Naive thymus-derived CD8-positive, alpha-beta T cell (primary cell): ENCODE measurements around the gene ARHGEF25. TPM values are rescaled to one million over a fixed set of nuclear protein-coding genes. Genes with fewer than 3 reads are reported as not detected.

Experiments used
- ATAC-seq, 2 donors: fragments of 150-1000 bp; cut with Tn5 transposase in 1 of 2; sonication (Bioruptor Pico), chemical (Tn5 transposase) in 1 of 2; 1 replicate in 1 of 2; 2 replicates in 1 of 2; pipeline ENCODE4 v1.10.0; 2021; ENCODE audit warnings: mild to moderate bottlenecking in 2 of 2, moderate library complexity in 2 of 2
- POLR2A ChIA-PET: fragments of 350-600 bp; sonication (Branson Sonifier 250); formaldehyde crosslinking; loops from one replicate; lab custom pipeline; 2021; ENCODE audit warnings: antibody characterized with exemption; lab: Charles Lee
- DNase-seq, 10 donors: peaks; one replicate each; pipeline versions ENCODE4 v3.0.0 to v3.0.0-alpha.2; 2020 to 2022
- H3K27ac Mint-ChIP-seq, 10 donors: one replicate each; pipeline ENCODE4 v1.8.0; 2020 to 2022; ENCODE audit warnings: mild to moderate bottlenecking in 10 of 10, mixed read lengths in 10 of 10, moderate library complexity in 4 of 10, inconsistent platforms in 1 of 10
- H3K27me3 Mint-ChIP-seq, 5 donors: one replicate each; pipeline ENCODE4 v1.8.0; 2021 to 2022; ENCODE audit warnings: mixed read lengths in 5 of 5
- H3K36me3 Mint-ChIP-seq, 3 donors: one replicate each; pipeline ENCODE4 v1.8.0; 2020 to 2022; ENCODE audit warnings: mixed read lengths in 3 of 3, mild to moderate bottlenecking in 2 of 3, inconsistent platforms in 1 of 3
- H3K4me1 Mint-ChIP-seq, 4 donors: one replicate each; pipeline ENCODE4 v1.8.0; 2021 to 2022; ENCODE audit warnings: mixed read lengths in 4 of 4
- H3K4me3 Mint-ChIP-seq, 10 donors: one replicate each; pipeline ENCODE4 v1.8.0; 2020 to 2022; ENCODE audit warnings: mild to moderate bottlenecking in 10 of 10, mixed read lengths in 10 of 10, moderate library complexity in 6 of 10, inconsistent platforms in 1 of 10
- H3K9me3 Mint-ChIP-seq, 9 donors: one replicate each; pipeline ENCODE4 v1.8.0; 2020 to 2022; ENCODE audit warnings: mixed read lengths in 9 of 9, mild to moderate bottlenecking in 3 of 9, inconsistent platforms in 1 of 9, moderate library complexity in 1 of 9
- polyA plus RNA-seq, 3 donors: library from polyadenylated mRNA; unstranded; fragments of 300-500 nt; fragmentation: Illumina TruSeq; gene quantifications; one replicate each; pipeline ENCODE4 v1.2.3, GENCODE V29; 2021
- total RNA-seq, 8 experiments: library from RNA in 2 of 8; stranded (reverse) in 2 of 8; gene quantifications; one replicate each; pipeline ENCODE4 v1.2.3 and lab custom pipeline; 2021 to 2026

The ARHGEF25 gene
- total and polyA plus RNA-seq, 5 experiments from 2014 or later, result 0.27 to 0.55 TPM; not detected in 3

GRCh38 chr12:57579011-57579410 lies 32.2 kb upstream of the ARHGEF25 start:
- Mint-ChIP-seq H3K9me3 (no peaks in the 10 kb centered on the region), H3K36me3 (peaks cover 0 to 2% (median 0%) of the 10 kb centered on the region in 3 donors), H3K4me1 (peaks cover 3 to 8% (median 5%) of the 10 kb centered on the region in 4 donors), H3K4me3 (no peak overlapping the region), H3K27me3 (peaks cover 0 to 5% (median 0%) of the 10 kb centered on the region in 5 donors), H3K27ac (peak overlapping the region in 1 of 10 donors; percentile 62)
- DNase-seq, result no peak
- POLR2A ChIA-PET, result no interaction called here
- ATAC-seq, result no peak

- H3K36me3 Mint-ChIP-seq, result peaks cover 0 to 2% (median 0%) of the 10 kb centered on the region in 3 donors
- no peak for ATAC-seq
- H3K4me3 Mint-ChIP-seq, result no peak overlapping the region
- DNase-seq, result no peak
- POLR2A ChIA-PET, result interaction anchor here (1.0 kb wide), 1 partner anchor 162 kb away, joined by 3 read pairs; no protein-coding TSS in a partner anchor
- H3K27me3 Mint-ChIP-seq, result peaks cover 0 to 7% (median 0%) of the 10 kb centered on the region in 5 donors
- H3K27ac Mint-ChIP-seq, result no peak overlapping the region
- peaks cover 3 to 8% (median 5%) of the 10 kb centered on the region in 4 donors for H3K4me1 Mint-ChIP-seq
- H3K9me3 Mint-ChIP-seq, result no peaks in the 10 kb centered on the region
These were observed 31.4 kb upstream of the ARHGEF25 start for GRCh38 chr12:57579677-57580465.

GRCh38 chr12:57580466-57580795 lies 30.8 kb upstream of the ARHGEF25 start:
- POLR2A ChIA-PET, result interaction anchor here (1.0 kb wide), 1 partner anchor 162 kb away, joined by 3 read pairs; no protein-coding TSS in a partner anchor
- Mint-ChIP-seq H3K27me3 (peaks cover 0 to 11% (median 0%) of the 10 kb centered on the region in 5 donors), H3K4me3 (no peak overlapping the region), H3K36me3 (peaks cover 0 to 2% (median 0%) of the 10 kb centered on the region in 3 donors), H3K9me3 (no peaks in the 10 kb centered on the region), H3K27ac (no peak overlapping the region), H3K4me1 (peaks cover 3 to 8% (median 5%) of the 10 kb centered on the region in 4 donors)
- DNase-seq (no peak), ATAC-seq (no peak)

- H3K36me3 Mint-ChIP-seq, result peaks cover 0 to 2% (median 0%) of the 10 kb centered on the region in 3 donors
- POLR2A ChIA-PET, result no interaction called here
- ATAC-seq (no peak), DNase-seq (no peak)
- peaks cover 3 to 8% (median 5%) of the 10 kb centered on the region in 4 donors for H3K4me1 Mint-ChIP-seq
- peaks cover 0 to 16% (median 0%) of the 10 kb centered on the region in 5 donors for H3K27me3 Mint-ChIP-seq
- H3K27ac Mint-ChIP-seq, result no peak overlapping the region
- H3K4me3 Mint-ChIP-seq, result no peak overlapping the region
- H3K9me3 Mint-ChIP-seq, result no peaks in the 10 kb centered on the region
These were observed 29.4 kb upstream of the ARHGEF25 start for GRCh38 chr12:57581802-57582201.

- no peak overlapping the region for H3K27ac Mint-ChIP-seq
- peaks cover 0 to 16% (median 0%) of the 10 kb centered on the region in 5 donors for H3K27me3 Mint-ChIP-seq
- no peak overlapping the region for H3K4me3 Mint-ChIP-seq
- H3K4me1 Mint-ChIP-seq, result peaks cover 3 to 8% (median 5%) of the 10 kb centered on the region in 4 donors
- no peak for ATAC-seq
- no peak for DNase-seq
- POLR2A ChIA-PET, result interaction anchor here (0.6 to 2.5 kb wide), 4 partner anchors 40 to 265 kb away, joined by 4 to 11 read pairs (median 6); partner anchors contain the start of gene GLI1
- H3K36me3 Mint-ChIP-seq, result peaks cover 0 to 2% (median 0%) of the 10 kb centered on the region in 3 donors
- no peaks in the 10 kb centered on the region for H3K9me3 Mint-ChIP-seq
These were observed 28.8 kb upstream of the ARHGEF25 start for GRCh38 chr12:57582440-57582839.

- DNase-seq (peak; percentile 22 to 88 (median 72)), ATAC-seq (peak; percentile 100)
- H3K4me1 Mint-ChIP-seq, result peaks cover 3 to 8% (median 5%) of the 10 kb centered on the region in 4 donors
- no peaks in the 10 kb centered on the region for H3K9me3 Mint-ChIP-seq
- H3K27ac Mint-ChIP-seq, result peak overlapping the region in 1 of 10 donors; percentile 80
- peaks cover 0 to 2% (median 0%) of the 10 kb centered on the region in 3 donors for H3K36me3 Mint-ChIP-seq
- H3K4me3 Mint-ChIP-seq, result no peak overlapping the region
- POLR2A ChIA-PET, result interaction anchor here (0.6 to 2.5 kb wide), 6 partner anchors 38 to 176 kb away, joined by 3 to 11 read pairs (median 5); partner anchors contain the start of genes B4GALNT1 and GLI1
- peaks cover 0 to 16% (median 0%) of the 10 kb centered on the region in 5 donors for H3K27me3 Mint-ChIP-seq
These were observed 28.0 kb upstream of the ARHGEF25 start for GRCh38 chr12:57583008-57583831.

- H3K4me1 Mint-ChIP-seq, result peaks cover 3 to 8% (median 5%) of the 10 kb centered on the region in 4 donors
- DNase-seq, result no peak
- no peak overlapping the region for H3K4me3 Mint-ChIP-seq
- no peak for ATAC-seq
- H3K36me3 Mint-ChIP-seq, result peaks cover 0 to 2% (median 0%) of the 10 kb centered on the region in 3 donors
- H3K9me3 Mint-ChIP-seq, result no peaks in the 10 kb centered on the region
- no peak overlapping the region for H3K27ac Mint-ChIP-seq
- H3K27me3 Mint-ChIP-seq, result peaks cover 0 to 16% (median 0%) of the 10 kb centered on the region in 5 donors
- POLR2A ChIA-PET, result interaction anchor here (0.5 to 2.5 kb wide), 5 partner anchors 37 to 878 kb away, joined by 3 to 11 read pairs (median 5); partner anchors contain the start of genes B4GALNT1 and GLI1
These were observed 27.2 kb upstream of the ARHGEF25 start for GRCh38 chr12:57584050-57584449.

GRCh38 chr12:57584690-57585089 lies 26.5 kb upstream of the ARHGEF25 start:
- no peaks in the 10 kb centered on the region for H3K9me3 Mint-ChIP-seq
- POLR2A ChIA-PET, result interaction anchor here (0.5 to 2.5 kb wide), 4 partner anchors 48 to 879 kb away, joined by 3 to 11 read pairs (median 4); partner anchors contain the start of genes B4GALNT1 and GLI1
- no peak overlapping the region for H3K4me3 Mint-ChIP-seq

GRCh38 chr12:57585156-57585555 lies 26.1 kb upstream of the ARHGEF25 start:
- no peak for ATAC-seq
- Mint-ChIP-seq H3K9me3 (no peaks in the 10 kb centered on the region), H3K36me3 (peaks cover 0 to 2% (median 0%) of the 10 kb centered on the region in 3 donors), H3K4me1 (peaks cover 3 to 9% (median 5%) of the 10 kb centered on the region in 4 donors), H3K27me3 (peaks cover 0 to 16% (median 0%) of the 10 kb centered on the region in 5 donors), H3K4me3 (no peak overlapping the region), H3K27ac (no peak overlapping the region)
- POLR2A ChIA-PET, result interaction anchor here (0.6 to 1.6 kb wide), 3 partner anchors 11 to 82 kb away, joined by 4 to 5 read pairs (median 5); partner anchors contain the start of gene B4GALNT1
- no peak for DNase-seq

More at GRCh38 chr12:57584690-57585089, 26.5 kb upstream of the ARHGEF25 start:
- Mint-ChIP-seq H3K4me1 (peaks cover 3 to 8% (median 5%) of the 10 kb centered on the region in 4 donors), H3K27me3 (peaks cover 0 to 16% (median 0%) of the 10 kb centered on the region in 5 donors), H3K27ac (no peak overlapping the region), H3K36me3 (peaks cover 0 to 2% (median 0%) of the 10 kb centered on the region in 3 donors)
- no peak for DNase-seq
- ATAC-seq, result no peak

GRCh38 chr12:57586128-57586527 lies 25.1 kb upstream of the ARHGEF25 start:
- no peak overlapping the region for H3K27ac Mint-ChIP-seq
- no peaks in the 10 kb centered on the region for H3K9me3 Mint-ChIP-seq
- POLR2A ChIA-PET, result no interaction called here
- no peak for DNase-seq
- peaks cover 8 to 17% (median 12%) of the 10 kb centered on the region in 4 donors for H3K4me1 Mint-ChIP-seq
- H3K4me3 Mint-ChIP-seq, result no peak overlapping the region
- ATAC-seq, result no peak
- H3K36me3 Mint-ChIP-seq, result no peaks in the 10 kb centered on the region
- H3K27me3 Mint-ChIP-seq, result peaks cover 0 to 16% (median 0%) of the 10 kb centered on the region in 5 donors

GRCh38 chr12:57586832-57587429 lies 24.3 kb upstream of the ARHGEF25 start:
- Mint-ChIP-seq H3K27me3 (peaks cover 0 to 16% (median 0%) of the 10 kb centered on the region in 5 donors), H3K27ac (no peak overlapping the region), H3K36me3 (no peaks in the 10 kb centered on the region), H3K9me3 (no peaks in the 10 kb centered on the region), H3K4me3 (no peak overlapping the region), H3K4me1 (peaks cover 12 to 24% (median 17%) of the 10 kb centered on the region in 4 donors)
- DNase-seq (no peak), ATAC-seq (no peak)
- POLR2A ChIA-PET, result no interaction called here
